ENCODE results near the gene DRAXIN.

DRAXIN gene

DNA sequence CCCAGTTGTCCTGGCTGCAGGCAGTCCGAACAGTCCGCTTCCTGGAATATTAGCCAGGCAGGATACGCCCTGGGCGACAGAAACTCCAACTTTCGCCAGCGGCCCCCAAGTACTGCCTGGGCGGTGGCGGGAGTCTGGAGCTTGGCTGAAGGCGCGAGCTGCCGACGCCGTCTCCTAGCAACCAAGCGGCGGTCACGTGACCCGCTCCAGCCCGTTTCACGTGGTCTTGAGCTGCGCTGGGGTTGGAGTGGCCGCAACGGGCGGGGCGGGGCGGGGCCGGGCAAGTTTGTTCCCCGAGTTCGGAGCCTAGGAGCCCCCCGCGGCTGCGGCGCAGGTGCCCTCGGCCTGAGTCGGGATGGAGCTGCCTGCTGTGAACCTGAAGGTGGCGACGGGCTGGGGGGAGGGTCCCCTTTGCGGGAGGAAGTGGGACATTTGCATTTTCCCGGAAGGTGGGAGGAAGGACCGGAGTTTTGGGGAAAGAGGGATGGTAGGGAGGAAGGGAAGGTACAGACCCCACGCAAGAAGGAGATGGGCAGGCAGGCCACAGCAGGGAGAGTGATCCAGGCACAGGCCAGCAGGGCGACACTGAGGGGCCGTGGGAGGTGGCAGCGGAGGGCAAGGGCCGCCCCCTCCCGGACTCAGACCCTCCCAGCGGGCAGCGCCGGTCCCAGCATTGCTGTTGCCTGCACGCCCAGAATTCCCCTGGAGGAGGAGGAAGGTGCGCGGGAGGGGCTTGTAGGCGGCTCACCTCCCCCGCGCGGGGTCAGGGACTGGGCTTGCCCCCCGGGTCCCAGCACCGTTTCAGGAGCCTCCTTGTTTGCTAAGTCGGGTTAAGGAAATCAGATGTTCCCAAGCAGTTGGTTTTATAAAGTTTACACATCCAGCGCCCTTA is 44.6 kb downstream of the DRAXIN start, which contains the start of gene AGTRAP:
TSS of gene AGTRAP (plus strand) at position 283 of the 892 bp plus-strand sequence. CDS start at position 356, 73 bp downstream.
- TF ChIP-seq, protein P1, sequence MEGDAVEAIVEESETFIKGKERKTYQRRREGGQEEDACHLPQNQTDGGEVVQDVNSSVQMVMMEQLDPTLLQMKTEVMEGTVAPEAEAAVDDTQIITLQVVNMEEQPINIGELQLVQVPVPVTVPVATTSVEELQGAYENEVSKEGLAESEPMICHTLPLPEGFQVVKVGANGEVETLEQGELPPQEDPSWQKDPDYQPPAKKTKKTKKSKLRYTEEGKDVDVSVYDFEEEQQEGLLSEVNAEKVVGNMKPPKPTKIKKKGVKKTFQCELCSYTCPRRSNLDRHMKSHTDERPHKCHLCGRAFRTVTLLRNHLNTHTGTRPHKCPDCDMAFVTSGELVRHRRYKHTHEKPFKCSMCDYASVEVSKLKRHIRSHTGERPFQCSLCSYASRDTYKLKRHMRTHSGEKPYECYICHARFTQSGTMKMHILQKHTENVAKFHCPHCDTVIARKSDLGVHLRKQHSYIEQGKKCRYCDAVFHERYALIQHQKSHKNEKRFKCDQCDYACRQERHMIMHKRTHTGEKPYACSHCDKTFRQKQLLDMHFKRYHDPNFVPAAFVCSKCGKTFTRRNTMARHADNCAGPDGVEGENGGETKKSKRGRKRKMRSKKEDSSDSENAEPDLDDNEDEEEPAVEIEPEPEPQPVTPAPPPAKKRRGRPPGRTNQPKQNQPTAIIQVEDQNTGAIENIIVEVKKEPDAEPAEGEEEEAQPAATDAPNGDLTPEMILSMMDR (IDR thresholded peaks at IDR 0.05; ENCODE audit: insufficient read depth, missing control alignments): no peak
- DNase-seq (ENCODE audit: insufficient read length, low spot score) (peak; percentile 77), FAIRE-seq (no peak)

DNA sequence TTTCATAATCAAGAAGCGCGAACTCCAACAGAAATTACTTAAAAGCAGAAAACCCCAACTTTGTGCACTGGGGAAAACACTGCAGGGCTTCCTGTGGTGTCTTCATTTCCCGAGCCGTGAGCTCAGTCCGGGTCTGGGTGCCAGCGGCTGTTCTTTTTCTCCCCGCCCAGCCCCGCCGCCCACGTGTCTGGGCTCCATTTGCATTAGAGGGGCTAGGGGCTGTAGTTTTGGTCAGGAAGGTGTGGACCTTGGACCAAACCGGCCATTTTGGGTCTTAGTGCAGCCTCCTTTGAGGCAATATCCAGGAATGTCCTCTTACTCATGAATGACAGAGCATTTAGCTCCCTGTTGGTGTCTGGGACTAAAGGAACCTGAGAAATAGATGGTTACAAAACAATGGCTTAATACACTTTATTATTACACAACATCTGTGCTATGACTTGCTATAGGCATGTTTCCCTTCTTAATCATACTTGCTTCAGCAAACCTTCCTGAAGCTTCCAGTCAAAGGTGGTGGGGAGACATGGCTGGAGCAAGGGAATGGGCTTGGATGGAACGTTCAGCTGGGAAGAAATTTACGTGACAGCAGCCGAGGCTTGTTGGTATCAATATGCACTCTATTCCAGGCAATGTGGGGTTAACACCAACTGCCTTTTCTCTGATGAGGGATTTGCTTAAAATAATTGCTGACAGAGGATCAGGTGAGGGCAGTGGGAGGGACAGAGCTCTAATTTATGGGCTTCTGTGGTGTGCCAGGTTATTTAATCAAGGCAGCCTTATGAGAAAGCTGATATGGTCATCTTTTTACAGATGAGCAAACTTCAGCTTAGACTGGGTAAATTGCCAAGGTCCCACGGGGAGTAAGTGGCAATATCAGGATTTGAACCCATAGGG is 45.5 kb downstream of the DRAXIN start:
- TF ChIP-seq, protein P1 (IDR thresholded peaks at IDR 0.05; ENCODE audit: insufficient read depth, missing control alignments): no peak
- FAIRE-seq (no peak), DNase-seq (ENCODE audit: insufficient read length, low spot score) (no peak)

DNA sequence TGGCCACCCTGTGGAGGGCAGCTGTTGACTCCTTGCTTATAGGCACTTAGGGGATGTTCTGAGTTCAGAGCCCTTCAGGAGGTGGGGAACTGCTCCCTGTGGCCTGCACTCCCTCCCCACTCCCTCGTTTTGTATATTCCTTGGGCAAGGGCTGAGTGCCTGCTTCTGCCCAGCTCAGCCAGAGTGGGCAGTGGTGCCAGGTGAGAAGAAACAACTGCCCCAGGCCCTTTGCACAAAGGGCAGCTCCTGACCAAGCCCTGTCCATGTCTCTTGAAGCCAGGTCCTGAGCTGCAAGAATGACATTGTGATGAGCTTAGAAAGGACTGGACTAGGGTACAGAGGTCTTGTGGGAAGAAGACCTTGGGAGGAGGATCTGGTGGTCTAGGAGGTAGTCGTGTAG is 46.6 kb downstream of the DRAXIN start:
- DNase-seq (ENCODE audit: insufficient read length, low spot score): no peak
- TF ChIP-seq, protein P1 (IDR thresholded peaks at IDR 0.05; ENCODE audit: insufficient read depth, missing control alignments): no peak
- no peak for FAIRE-seq

DNA sequence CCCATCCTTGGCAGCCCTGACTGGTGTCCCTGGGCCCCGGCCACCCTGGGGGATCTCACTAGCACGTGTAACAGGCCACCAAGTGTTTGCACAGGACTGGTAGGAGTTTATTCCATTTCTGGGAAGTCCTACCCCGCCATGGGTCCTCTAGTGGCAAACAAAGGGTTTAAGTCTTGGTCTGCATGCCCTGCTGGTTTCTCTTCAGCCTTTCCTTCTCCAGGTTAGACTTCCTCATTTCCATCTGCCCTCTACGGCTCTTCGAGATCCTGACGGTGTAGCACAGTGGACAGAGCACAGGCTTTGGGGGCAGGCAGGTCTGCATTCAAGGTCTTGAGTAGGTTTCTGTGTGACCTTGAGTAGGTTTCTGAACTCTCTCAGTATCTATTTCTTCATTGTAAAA is 47.3 kb downstream of the DRAXIN start:
- FAIRE-seq (no peak), DNase-seq (ENCODE audit: insufficient read length, low spot score) (no peak)
- TF ChIP-seq, protein P1 (IDR thresholded peaks at IDR 0.05; ENCODE audit: insufficient read depth, missing control alignments): no peak

DNA sequence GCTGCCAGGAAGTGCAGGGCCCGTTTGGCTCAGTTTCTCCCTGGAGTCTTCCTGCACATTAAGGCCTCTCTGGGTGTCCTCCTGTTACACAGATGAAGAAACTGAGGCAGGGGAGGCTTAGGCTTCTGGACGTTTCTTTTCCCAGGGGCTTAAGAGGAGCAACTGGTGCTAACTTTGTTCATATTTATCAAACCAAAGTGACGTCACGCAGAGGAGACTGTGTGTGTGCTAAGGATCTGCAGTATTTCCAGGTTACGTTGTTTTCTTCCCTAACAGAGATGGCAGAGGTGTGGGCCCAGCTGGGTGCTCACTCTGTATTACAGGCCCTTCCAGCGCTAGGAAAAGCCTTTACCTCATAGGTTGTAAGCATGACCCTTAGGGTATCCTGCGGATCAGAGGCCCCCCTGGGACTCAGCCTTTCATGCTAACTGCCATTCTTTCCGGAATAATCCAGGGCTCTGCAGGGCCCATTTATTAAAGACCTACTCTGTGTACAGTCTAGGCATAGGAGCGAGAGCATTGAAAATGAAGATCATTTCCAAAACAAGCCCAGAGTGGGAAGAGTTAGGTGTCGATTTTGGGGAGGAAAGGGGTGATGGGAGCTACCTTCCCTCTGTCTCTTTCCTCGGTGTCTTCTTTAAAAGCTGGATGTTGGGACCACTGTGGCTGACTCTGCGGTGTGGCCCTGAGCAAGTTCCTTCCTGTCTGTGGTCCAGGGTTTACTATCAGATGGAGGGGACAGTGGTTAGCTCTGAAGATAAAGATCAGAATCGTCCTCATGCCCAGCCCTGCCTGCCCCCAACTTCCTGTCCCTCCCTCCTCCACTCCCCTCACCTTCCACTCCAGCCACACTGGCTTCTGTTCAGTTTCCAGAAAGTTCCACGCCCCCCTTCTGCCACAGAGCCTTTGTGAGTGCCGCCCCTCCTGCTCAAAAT is 49.0 kb downstream of the DRAXIN start:
- TF ChIP-seq, protein P1 (IDR thresholded peaks at IDR 0.05; ENCODE audit: insufficient read depth, missing control alignments): no peak
- FAIRE-seq: no peak

DNA sequence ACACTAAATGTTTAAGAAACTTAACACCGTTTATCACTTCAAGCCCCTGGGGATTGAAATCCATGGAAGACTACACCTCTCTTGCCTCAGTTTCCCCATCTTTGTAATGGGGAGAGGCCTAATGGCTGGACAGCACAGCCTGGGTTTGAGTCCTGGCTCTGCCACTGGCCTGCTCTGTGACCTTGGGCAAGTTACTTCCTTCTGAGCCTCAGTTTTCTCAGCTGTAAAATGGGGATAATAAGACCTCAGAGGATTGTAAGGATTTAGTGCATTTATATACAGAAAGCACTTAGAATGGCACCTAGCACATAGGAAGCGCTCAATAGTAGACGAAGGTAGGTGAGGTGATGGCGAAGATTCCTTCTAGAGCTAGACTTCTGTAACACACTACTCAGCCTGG is 50.0 kb downstream of the DRAXIN start:
- DNase-seq (ENCODE audit: insufficient read length, low spot score) (no peak), FAIRE-seq (no peak)
- TF ChIP-seq, protein P1 (IDR thresholded peaks at IDR 0.05; ENCODE audit: insufficient read depth, missing control alignments): no peak

More for the DNA sequence above, 49.0 kb downstream of the DRAXIN start:
- no peak for DNase-seq (ENCODE audit: insufficient read length, low spot score)

Data from D721Med (cell line).